Naive B cell (primary cell): Measurements from ENCODE around the gene DCAF10. TPM values are rescaled to one million over a fixed set of nuclear protein-coding genes. Genes with fewer than 3 reads are reported as not detected.
"Not testable (repeated sequence)": the region's sequence is repeated elsewhere in the genome, so short reads cannot be mapped to it uniquely, and the experiment has no call there.

ENCODE experiments used
- ATAC-seq, 2 donors: fragments of 150-1000 bp; cut with Tn5 transposase; 2 replicates each; pipeline ENCODE4 v1.10.0; 2021; ENCODE audit warnings: low read depth in 2 of 2, mild to moderate bottlenecking in 2 of 2, moderate library complexity in 2 of 2
- DNase-seq: peaks from one replicate; pipeline ENCODE4 v3.0.0; 2022
- H3K27ac Mint-ChIP-seq, 6 donors: one replicate each; pipeline ENCODE4 v1.8.0; 2020 to 2022; ENCODE audit warnings: mild to moderate bottlenecking in 6 of 6, mixed read lengths in 6 of 6, moderate library complexity in 5 of 6, inconsistent platforms in 2 of 6
- H3K27me3 Mint-ChIP-seq, 3 donors: one replicate each; pipeline ENCODE4 v1.8.0; 2021 to 2022; ENCODE audit warnings: mixed read lengths in 3 of 3, mild to moderate bottlenecking in 1 of 3
- H3K36me3 Mint-ChIP-seq, 2 donors: one replicate each; pipeline ENCODE4 v1.8.0; 2020 to 2022; ENCODE audit warnings: mixed read lengths in 2 of 2, inconsistent platforms in 1 of 2, mild to moderate bottlenecking in 1 of 2
- H3K4me1 Mint-ChIP-seq, 3 donors: one replicate each; pipeline ENCODE4 v1.8.0; 2020 to 2022; ENCODE audit warnings: mixed read lengths in 3 of 3, inconsistent platforms in 1 of 3, mild to moderate bottlenecking in 1 of 3, moderate library complexity in 1 of 3
- H3K4me3 Mint-ChIP-seq, 8 donors: one replicate each; pipeline ENCODE4 v1.8.0; 2020 to 2022; ENCODE audit warnings: mild to moderate bottlenecking in 8 of 8, mixed read lengths in 8 of 8, moderate library complexity in 8 of 8, inconsistent platforms in 2 of 8
- H3K9me3 Mint-ChIP-seq, 7 donors: one replicate each; pipeline ENCODE4 v1.8.0; 2020 to 2022; ENCODE audit warnings: mixed read lengths in 7 of 7, mild to moderate bottlenecking in 5 of 7, inconsistent platforms in 2 of 7, moderate library complexity in 1 of 7
- polyA plus RNA-seq, 6 donors: library from polyadenylated mRNA; unstranded; fragments of 300-500 nt; fragmentation: Illumina TruSeq; gene quantifications; one replicate each; pipeline ENCODE4 v1.2.3, GENCODE V29; 2021; ENCODE audit warnings: low read depth in 6 of 6

The DCAF10 gene
- polyA plus RNA-seq, 6 donors from 2014 or later: 22.9 to 33.1 (median 28.1) TPM

- Mint-ChIP-seq H3K27ac (peak overlapping the region in 2 of 6 donors; percentile 69 to 85), H3K9me3 (peaks cover 0 to 2% (median 0%) of the 10 kb centered on the region in 7 donors), H3K4me3 (peak overlapping the region; percentile 86 to 94 (median 91)), H3K4me1 (peaks cover 26 to 46% (median 32%) of the 10 kb centered on the region in 3 donors), H3K27me3 (no peaks in the 10 kb centered on the region), H3K36me3 (no peaks in the 10 kb centered on the region)
- ATAC-seq (no peak), DNase-seq (no peak)
Observed at GRCh38 chr9:37801959-37802711, 1.5 kb downstream of the DCAF10 start.

- Mint-ChIP-seq H3K9me3 (peaks cover 0 to 2% (median 0%) of the 10 kb centered on the region in 7 donors), H3K27me3 (no peaks in the 10 kb centered on the region), H3K36me3 (peaks cover 3 to 4% of the 10 kb centered on the region in 2 donors), H3K27ac (peak overlapping the region in 1 of 6 donors; percentile 13), H3K4me1 (peaks cover 18 to 28% (median 20%) of the 10 kb centered on the region in 3 donors), H3K4me3 (peak overlapping the region in 1 of 8 donors; percentile 67)
- ATAC-seq: no peak
- DNase-seq: no peak
Observed at GRCh38 chr9:37806271-37806670, 5.7 kb downstream of the DCAF10 start.

GRCh38 chr9:37809676-37810075 is 9.1 kb downstream of the DCAF10 start:
- Mint-ChIP-seq H3K27ac (peak overlapping the region in 1 of 6 donors; percentile 51), H3K4me1 (peaks cover 6 to 10% (median 9%) of the 10 kb centered on the region in 3 donors)
- H3K27me3 Mint-ChIP-seq, ATAC-seq, H3K4me3 Mint-ChIP-seq, H3K9me3 Mint-ChIP-seq, H3K36me3 Mint-ChIP-seq, DNase-seq: not testable (repeated sequence)

GRCh38 chr9:37811906-37812476 is 11.4 kb downstream of the DCAF10 start:
- peak overlapping the region in 3 of 6 donors; percentile 16 to 70 (median 40) for H3K27ac Mint-ChIP-seq
- peaks cover 6 to 8% of the 10 kb centered on the region in 2 donors for H3K36me3 Mint-ChIP-seq
- ATAC-seq (no peak), DNase-seq (no peak)
- H3K27me3 Mint-ChIP-seq: no peaks in the 10 kb centered on the region
- H3K9me3 Mint-ChIP-seq: no peaks in the 10 kb centered on the region
- no peak overlapping the region for H3K4me3 Mint-ChIP-seq
- peaks cover 2 to 8% (median 6%) of the 10 kb centered on the region in 3 donors for H3K4me1 Mint-ChIP-seq

- no peak overlapping the region for H3K4me3 Mint-ChIP-seq
- H3K27me3 Mint-ChIP-seq: no peaks in the 10 kb centered on the region
- DNase-seq (no peak), ATAC-seq (no peak)
- peaks cover 6 to 8% of the 10 kb centered on the region in 2 donors for H3K36me3 Mint-ChIP-seq
- no peaks in the 10 kb centered on the region for H3K9me3 Mint-ChIP-seq
- H3K27ac Mint-ChIP-seq: peak overlapping the region in 1 of 6 donors; percentile 44
- H3K4me1 Mint-ChIP-seq: peaks cover 2 to 8% (median 6%) of the 10 kb centered on the region in 3 donors
Observed at GRCh38 chr9:37812773-37813379, 12.3 kb downstream of the DCAF10 start.

- Mint-ChIP-seq H3K9me3 (no peaks in the 10 kb centered on the region), H3K27ac (peak overlapping the region in 1 of 6 donors; percentile 69), H3K4me3 (no peak overlapping the region), H3K27me3 (no peaks in the 10 kb centered on the region), H3K4me1 (peaks cover 0 to 4% (median 0%) of the 10 kb centered on the region in 3 donors), H3K36me3 (peaks cover 0 to 21% of the 10 kb centered on the region in 2 donors)
- no peak for ATAC-seq
- DNase-seq: no peak
Observed at GRCh38 chr9:37818849-37819248, 18.3 kb downstream of the DCAF10 start.

- DNase-seq: no peak
- H3K4me1 Mint-ChIP-seq: peaks cover 0 to 1% (median 0%) of the 10 kb centered on the region in 3 donors
- H3K4me3 Mint-ChIP-seq: no peak overlapping the region
- H3K9me3 Mint-ChIP-seq: peaks cover 0 to 2% (median 0%) of the 10 kb centered on the region in 7 donors
- no peak overlapping the region for H3K27ac Mint-ChIP-seq
- H3K36me3 Mint-ChIP-seq: peaks cover 0 to 29% of the 10 kb centered on the region in 2 donors
- H3K27me3 Mint-ChIP-seq: no peaks in the 10 kb centered on the region
- no peak for ATAC-seq
Observed at GRCh38 chr9:37820142-37820541, 19.5 kb downstream of the DCAF10 start.

- H3K4me3 Mint-ChIP-seq, H3K27me3 Mint-ChIP-seq, H3K4me1 Mint-ChIP-seq, H3K9me3 Mint-ChIP-seq, DNase-seq, ATAC-seq, H3K27ac Mint-ChIP-seq: not testable (repeated sequence)
- peaks cover 7 to 49% of the 10 kb centered on the region in 2 donors for H3K36me3 Mint-ChIP-seq
Observed at GRCh38 chr9:37825174-37825573, 24.6 kb downstream of the DCAF10 start.

- H3K9me3 Mint-ChIP-seq: peaks cover 0 to 2% (median 0%) of the 10 kb centered on the region in 7 donors
- ATAC-seq (no peak), DNase-seq (no peak)
- peaks cover 7 to 29% of the 10 kb centered on the region in 2 donors for H3K36me3 Mint-ChIP-seq
- peak overlapping the region in 1 of 6 donors; percentile 11 for H3K27ac Mint-ChIP-seq
- H3K27me3 Mint-ChIP-seq: no peaks in the 10 kb centered on the region
- no peaks in the 10 kb centered on the region for H3K4me1 Mint-ChIP-seq
- H3K4me3 Mint-ChIP-seq: no peak overlapping the region
Observed at GRCh38 chr9:37827483-37828165, 27.0 kb downstream of the DCAF10 start.

GRCh38 chr9:37835821-37836220 is 35.2 kb downstream of the DCAF10 start:
- Mint-ChIP-seq H3K4me1 (peaks cover 0 to 5% (median 0%) of the 10 kb centered on the region in 3 donors), H3K36me3 (peaks cover 0 to 6% of the 10 kb centered on the region in 2 donors), H3K4me3 (no peak overlapping the region), H3K9me3 (no peaks in the 10 kb centered on the region), H3K27me3 (no peaks in the 10 kb centered on the region), H3K27ac (no peak overlapping the region)
- DNase-seq: no peak
- ATAC-seq: no peak

GRCh38 chr9:37836386-37836785 is 35.8 kb downstream of the DCAF10 start:
- no peak for DNase-seq
- ATAC-seq: no peak
- peaks cover 0 to 5% (median 0%) of the 10 kb centered on the region in 3 donors for H3K4me1 Mint-ChIP-seq

GRCh38 chr9:37839496-37840461 is 39.2 kb downstream of the DCAF10 start:
- H3K27me3 Mint-ChIP-seq: no peaks in the 10 kb centered on the region
- H3K36me3 Mint-ChIP-seq: peaks cover 0 to 6% of the 10 kb centered on the region in 2 donors
- no peaks in the 10 kb centered on the region for H3K9me3 Mint-ChIP-seq
- DNase-seq (no peak), ATAC-seq (no peak)
- peak overlapping the region in 1 of 6 donors; percentile 29 for H3K27ac Mint-ChIP-seq
- H3K4me3 Mint-ChIP-seq: no peak overlapping the region
- H3K4me1 Mint-ChIP-seq: peaks cover 0 to 5% (median 0%) of the 10 kb centered on the region in 3 donors

More at GRCh38 chr9:37836386-37836785, 35.8 kb downstream of the DCAF10 start:
- Mint-ChIP-seq H3K9me3 (no peaks in the 10 kb centered on the region), H3K36me3 (peaks cover 0 to 6% of the 10 kb centered on the region in 2 donors), H3K27me3 (no peaks in the 10 kb centered on the region), H3K27ac (no peak overlapping the region), H3K4me3 (no peak overlapping the region)
